Mucosa of descending colon (tissue), 3 donors: ENCODE measurements around the gene CACNA2D2. TPM values are rescaled to one million over a fixed set of nuclear protein-coding genes. Genes with fewer than 3 reads are reported as not detected.
A peak's percentile ranks its signal among the peaks of the same experiment; 100 is the strongest.

Source experiments
- ATAC-seq: fragments of 200-7000 bp; cut with Tn5 transposase; one replicate; pipeline ENCODE4 v1.9.1; 2020; ENCODE audit warnings: mild to moderate bottlenecking, moderate library complexity
- DNase-seq, 3 donors: peaks; one replicate each; pipeline ENCODE4 v3.0.0-alpha.2; 2020
- H3K36me3 ChIP-seq: fragments of 200-600 bp; one replicate; pipeline ENCODE4 v1.8.0; 2021; ENCODE audit warnings: low read depth, mild to moderate bottlenecking
- H3K4me1 ChIP-seq: fragments of 200-600 bp; one replicate; pipeline ENCODE4 v1.8.0; 2021; ENCODE audit warnings: low read depth, mild to moderate bottlenecking
- H3K4me3 ChIP-seq: fragments of 200-600 bp; one replicate; pipeline ENCODE4 v1.8.0; 2021; ENCODE audit warnings: mild to moderate bottlenecking
- H3K9me3 ChIP-seq: fragments of 200-600 bp; one replicate; pipeline ENCODE4 v1.8.0; 2021; ENCODE audit warnings: mild to moderate bottlenecking
- CTCF ChIP-seq: fragments of 200-600 bp; IDR thresholded peaks from one replicate; pipeline ENCODE4 v1.8.0; 2022; ENCODE audit warnings: antibody characterized with exemption, mild to moderate bottlenecking
- intact Hi-C, 2 donors: fragments of 100-400 bp; cut with DNase I in 1 of 2; cut with micrococcal nuclease in 1 of 2; formaldehyde crosslinking; loops; one replicate each; pipeline versions ENCODE4 v1.11.0 to v1.11.1; 2022; cut with DNase I, micrococcal nuclease
- total RNA-seq, 3 donors: library from RNA; stranded (reverse); fragmentation: NEBNext Ultra II Directional in 2 of 3; extraction: Animal tissue kit (Norgen Biotek cat#: 25700) in 2 of 3; gene quantifications; one replicate each; pipeline versions ENCODE4 v1.2.1 to v1.2.4, GENCODE V29; 2021 to 2023
- donor health status: DM: no; HTN: no; CAD: no; lungs with moderate emphysema.
- donor health status: DM: no; HTN: no; CAD: no.
- donor health status: DM: no; HTN: yes; CAD: no.

Gene CACNA2D2
- total RNA-seq, 3 donors from 2014 or later, result 1.5 to 4.9 (median 3.8) TPM

- no peaks in the 10 kb centered on the region for H3K36me3 ChIP-seq
- intact Hi-C loops, result no loop called here
- H3K4me1 ChIP-seq, result no peaks in the 10 kb centered on the region
- no peaks in the 10 kb centered on the region for H3K9me3 ChIP-seq
- ATAC-seq (no peak), DNase-seq (no peak)
- no peak overlapping the region for H3K4me3 ChIP-seq
- no peak for TF ChIP-seq CTCF
Observed at GRCh38 chr3:50483374-50483773, 20.1 kb downstream of the CACNA2D2 start.

GRCh38 chr3:50481992-50482391 lies 21.4 kb downstream of the CACNA2D2 start:
- TF ChIP-seq CTCF, result no peak
- intact Hi-C loops, result no loop called here
- H3K4me3 ChIP-seq, result no peak overlapping the region
- DNase-seq (peak in 1 of 3 donors; percentile 7), ATAC-seq (peak; percentile 51)
- no peaks in the 10 kb centered on the region for H3K4me1 ChIP-seq
- H3K36me3 ChIP-seq, result no peaks in the 10 kb centered on the region
- H3K9me3 ChIP-seq, result no peaks in the 10 kb centered on the region

GRCh38 chr3:50480471-50480870 lies 23.0 kb downstream of the CACNA2D2 start:
- ATAC-seq (no peak), DNase-seq (no peak)
- H3K4me1 ChIP-seq, result no peaks in the 10 kb centered on the region
- TF ChIP-seq CTCF, result no peak
- H3K9me3 ChIP-seq, result no peaks in the 10 kb centered on the region
- H3K4me3 ChIP-seq, result no peak overlapping the region
- intact Hi-C loops, result no loop called here
- no peaks in the 10 kb centered on the region for H3K36me3 ChIP-seq

- ATAC-seq (no peak), DNase-seq (no peak)
- H3K9me3 ChIP-seq, result no peaks in the 10 kb centered on the region
- H3K4me3 ChIP-seq, result no peak overlapping the region
- intact Hi-C loops, result no loop called here
- no peaks in the 10 kb centered on the region for H3K36me3 ChIP-seq
- no peaks in the 10 kb centered on the region for H3K4me1 ChIP-seq
- TF ChIP-seq CTCF, result no peak
Observed at GRCh38 chr3:50479523-50479922, 23.9 kb downstream of the CACNA2D2 start.

- ATAC-seq, result no peak
- TF ChIP-seq CTCF, result no peak
Observed at GRCh38 chr3:50478671-50479260, 24.7 kb downstream of the CACNA2D2 start.

GRCh38 chr3:50478051-50478450 lies 25.4 kb downstream of the CACNA2D2 start:
- no peak for TF ChIP-seq CTCF
- no peak overlapping the region for H3K4me3 ChIP-seq
- H3K4me1 ChIP-seq, result no peaks in the 10 kb centered on the region
- DNase-seq (no peak), ATAC-seq (no peak)
- intact Hi-C loops, result no loop called here
- no peaks in the 10 kb centered on the region for H3K36me3 ChIP-seq
- no peaks in the 10 kb centered on the region for H3K9me3 ChIP-seq

More at GRCh38 chr3:50478671-50479260, 24.7 kb downstream of the CACNA2D2 start:
- Histone ChIP-seq H3K9me3 (no peaks in the 10 kb centered on the region), H3K4me3 (no peak overlapping the region), H3K4me1 (no peaks in the 10 kb centered on the region), H3K36me3 (no peaks in the 10 kb centered on the region)
- intact Hi-C loops, result no loop called here
- no peak for DNase-seq
